ENCODE data around the gene UTP3. TPM values are rescaled to one million over a fixed set of nuclear protein-coding genes. Genes with fewer than 3 reads are reported as not detected.

Gene UTP3
- total RNA-seq, 1 donor from 2014 or later, result 29.4 TPM

DNA sequence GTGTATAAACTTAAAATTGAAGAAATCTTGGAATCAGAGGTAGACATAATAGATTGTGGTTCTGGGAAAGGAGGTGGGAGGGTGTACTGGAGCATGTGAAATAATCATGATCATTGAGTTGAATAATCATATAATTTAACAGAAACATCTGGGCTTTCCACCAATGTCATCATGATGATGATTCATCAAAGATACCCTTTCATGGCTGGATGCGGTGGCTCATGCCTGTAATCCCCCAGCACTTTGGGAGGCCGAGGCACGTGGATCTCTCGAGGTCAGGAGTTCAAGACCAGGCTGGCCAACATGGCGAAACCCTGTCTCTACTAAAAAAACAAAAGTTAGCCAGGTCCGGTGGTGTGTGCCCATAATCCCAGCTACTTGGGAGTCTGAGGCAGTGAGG, 26.8 kb downstream of the UTP3 start:
- no peak for DNase-seq (ENCODE audit: extremely low spot score, unreplicated experiment)
- H3K27ac Mint-ChIP-seq (ENCODE audit: unreplicated experiment), result no peak overlapping the region
- no peak overlapping the region for H3K4me3 Mint-ChIP-seq (ENCODE audit: unreplicated experiment)
- no peaks in the 10 kb centered on the region for H3K36me3 Mint-ChIP-seq (ENCODE audit: unreplicated experiment)
- H3K4me1 Mint-ChIP-seq (ENCODE audit: unreplicated experiment), result no peaks in the 10 kb centered on the region
- H3K27me3 Mint-ChIP-seq (ENCODE audit: unreplicated experiment), result no peaks in the 10 kb centered on the region
- H3K9me3 Mint-ChIP-seq (ENCODE audit: unreplicated experiment), result no peaks in the 10 kb centered on the region
- TF ChIP-seq, protein P1, sequence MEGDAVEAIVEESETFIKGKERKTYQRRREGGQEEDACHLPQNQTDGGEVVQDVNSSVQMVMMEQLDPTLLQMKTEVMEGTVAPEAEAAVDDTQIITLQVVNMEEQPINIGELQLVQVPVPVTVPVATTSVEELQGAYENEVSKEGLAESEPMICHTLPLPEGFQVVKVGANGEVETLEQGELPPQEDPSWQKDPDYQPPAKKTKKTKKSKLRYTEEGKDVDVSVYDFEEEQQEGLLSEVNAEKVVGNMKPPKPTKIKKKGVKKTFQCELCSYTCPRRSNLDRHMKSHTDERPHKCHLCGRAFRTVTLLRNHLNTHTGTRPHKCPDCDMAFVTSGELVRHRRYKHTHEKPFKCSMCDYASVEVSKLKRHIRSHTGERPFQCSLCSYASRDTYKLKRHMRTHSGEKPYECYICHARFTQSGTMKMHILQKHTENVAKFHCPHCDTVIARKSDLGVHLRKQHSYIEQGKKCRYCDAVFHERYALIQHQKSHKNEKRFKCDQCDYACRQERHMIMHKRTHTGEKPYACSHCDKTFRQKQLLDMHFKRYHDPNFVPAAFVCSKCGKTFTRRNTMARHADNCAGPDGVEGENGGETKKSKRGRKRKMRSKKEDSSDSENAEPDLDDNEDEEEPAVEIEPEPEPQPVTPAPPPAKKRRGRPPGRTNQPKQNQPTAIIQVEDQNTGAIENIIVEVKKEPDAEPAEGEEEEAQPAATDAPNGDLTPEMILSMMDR (IDR thresholded peaks at IDR 0.05), result no peak

DNA sequence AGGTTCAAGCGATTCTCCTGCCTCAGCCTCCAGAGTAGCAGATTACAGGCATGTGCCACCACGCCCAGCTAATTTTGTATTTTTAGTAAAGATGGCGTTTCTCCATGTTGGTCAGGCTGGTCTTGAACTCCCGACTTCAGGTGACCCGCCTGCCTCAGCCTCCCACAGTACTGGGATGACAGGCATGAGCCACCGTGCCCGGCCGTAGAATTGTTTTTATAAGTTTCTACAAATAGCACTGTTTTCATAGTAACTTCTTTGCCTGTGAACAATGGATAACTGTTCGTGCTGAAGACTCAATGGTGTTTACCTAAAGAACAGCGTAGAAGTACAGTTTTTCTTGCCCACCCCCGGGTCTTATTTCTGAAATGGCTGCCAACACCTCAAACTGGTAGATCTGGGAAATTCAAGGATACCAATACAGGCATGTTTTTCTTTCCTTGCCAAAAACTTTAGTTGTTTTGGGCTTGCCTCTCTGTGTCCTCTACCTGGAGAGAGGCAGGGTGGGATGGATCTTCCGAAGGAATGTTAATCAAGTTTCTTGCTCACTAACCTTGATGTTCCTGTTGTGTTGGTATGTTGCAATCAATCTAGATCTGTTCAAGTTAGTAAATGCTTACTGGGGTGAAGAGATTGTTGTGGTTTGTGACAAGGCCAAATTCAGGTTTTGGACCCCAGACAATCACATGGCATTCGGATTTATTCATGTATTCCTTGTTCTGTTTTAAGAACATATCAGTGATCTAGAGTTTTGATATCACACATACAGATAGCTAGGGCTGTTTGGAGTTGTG, 30.7 kb downstream of the UTP3 start:
- Mint-ChIP-seq H3K9me3 (ENCODE audit: unreplicated experiment) (no peaks in the 10 kb centered on the region), H3K4me1 (ENCODE audit: unreplicated experiment) (peaks cover 22% of the 10 kb centered on the region), H3K4me3 (ENCODE audit: unreplicated experiment) (no peak overlapping the region), H3K27me3 (ENCODE audit: unreplicated experiment) (no peaks in the 10 kb centered on the region), H3K36me3 (ENCODE audit: unreplicated experiment) (no peaks in the 10 kb centered on the region), H3K27ac (ENCODE audit: unreplicated experiment) (no peak overlapping the region)
- DNase-seq (ENCODE audit: extremely low spot score, unreplicated experiment), result no peak
- TF ChIP-seq, protein P1 (IDR thresholded peaks at IDR 0.05), result no peak

DNA sequence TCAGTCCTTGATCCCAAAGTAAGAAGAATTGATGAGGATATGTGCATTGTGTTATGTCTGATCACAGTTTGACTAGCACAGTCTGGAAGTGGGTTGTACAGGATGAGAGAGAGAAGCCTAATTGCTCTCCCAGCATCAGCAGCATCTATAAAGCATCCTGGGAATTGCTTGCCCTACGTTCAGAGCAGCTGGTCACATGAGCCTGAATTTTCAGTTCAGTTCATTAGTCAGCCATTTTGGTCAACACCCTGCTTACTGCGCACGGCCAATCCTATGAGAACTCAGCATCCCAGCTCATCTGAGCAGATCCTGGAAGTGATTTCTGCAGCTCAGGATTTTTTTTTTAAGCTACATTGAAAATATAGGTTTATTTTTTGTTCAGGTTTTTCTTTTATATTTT, 33.4 kb downstream of the UTP3 start, which contains the start of gene RUFY3:
RUFY3 (plus strand) TSS at position 218 of the 400 bp plus-strand sequence. CDS start 610 bp downstream, outside the sequence.
- Mint-ChIP-seq H3K36me3 (ENCODE audit: unreplicated experiment) (peaks cover 4% of the 10 kb centered on the region), H3K4me3 (ENCODE audit: unreplicated experiment) (peak within 1 kb of the TSS; percentile 88), H3K27ac (ENCODE audit: unreplicated experiment) (peak within 1 kb of the TSS; percentile 94), H3K9me3 (ENCODE audit: unreplicated experiment) (no peaks in the 10 kb centered on the region), H3K27me3 (ENCODE audit: unreplicated experiment) (no peaks in the 10 kb centered on the region), H3K4me1 (ENCODE audit: unreplicated experiment) (peaks cover 28% of the 10 kb centered on the region)
- DNase-seq (ENCODE audit: extremely low spot score, unreplicated experiment), result no peak
- TF ChIP-seq, protein P1 (IDR thresholded peaks at IDR 0.05), result no peak

DNA sequence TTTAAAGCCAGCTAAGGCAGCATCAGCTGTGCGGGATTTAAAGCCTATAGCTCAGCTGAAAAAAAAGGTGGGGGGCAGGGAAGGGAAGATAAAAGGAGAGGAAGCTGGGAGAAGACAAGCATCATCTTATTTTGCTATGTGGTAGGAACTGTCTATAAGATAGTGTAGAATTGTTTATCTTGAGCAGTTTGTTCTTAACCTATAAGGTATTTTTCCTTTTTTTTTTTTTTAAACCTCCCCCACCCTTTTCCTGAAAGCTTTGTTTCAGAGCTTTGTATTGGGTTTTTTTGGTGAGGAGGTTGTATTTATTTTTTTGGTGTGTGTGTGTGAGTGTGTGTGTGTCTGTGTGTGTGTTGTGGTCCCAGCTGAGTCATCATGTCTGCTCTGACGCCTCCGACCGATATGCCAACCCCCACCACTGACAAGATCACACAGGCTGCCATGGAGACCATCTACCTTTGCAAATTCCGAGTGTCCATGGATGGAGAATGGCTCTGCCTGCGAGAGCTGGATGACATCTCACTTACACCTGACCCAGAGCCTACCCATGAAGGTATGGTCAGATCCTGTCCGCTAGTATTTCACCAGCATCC, 34.0 kb downstream of the UTP3 start:
- H3K27ac Mint-ChIP-seq (ENCODE audit: unreplicated experiment), result peak overlapping the region; percentile 94
- no peaks in the 10 kb centered on the region for H3K9me3 Mint-ChIP-seq (ENCODE audit: unreplicated experiment)
- no peak for DNase-seq (ENCODE audit: extremely low spot score, unreplicated experiment)
- H3K27me3 Mint-ChIP-seq (ENCODE audit: unreplicated experiment), result no peaks in the 10 kb centered on the region
- peaks cover 29% of the 10 kb centered on the region for H3K4me1 Mint-ChIP-seq (ENCODE audit: unreplicated experiment)
- TF ChIP-seq, protein P1 (IDR thresholded peaks at IDR 0.05), result no peak
- peak overlapping the region; percentile 88 for H3K4me3 Mint-ChIP-seq (ENCODE audit: unreplicated experiment)
- H3K36me3 Mint-ChIP-seq (ENCODE audit: unreplicated experiment), result peaks cover 8% of the 10 kb centered on the region

DNA sequence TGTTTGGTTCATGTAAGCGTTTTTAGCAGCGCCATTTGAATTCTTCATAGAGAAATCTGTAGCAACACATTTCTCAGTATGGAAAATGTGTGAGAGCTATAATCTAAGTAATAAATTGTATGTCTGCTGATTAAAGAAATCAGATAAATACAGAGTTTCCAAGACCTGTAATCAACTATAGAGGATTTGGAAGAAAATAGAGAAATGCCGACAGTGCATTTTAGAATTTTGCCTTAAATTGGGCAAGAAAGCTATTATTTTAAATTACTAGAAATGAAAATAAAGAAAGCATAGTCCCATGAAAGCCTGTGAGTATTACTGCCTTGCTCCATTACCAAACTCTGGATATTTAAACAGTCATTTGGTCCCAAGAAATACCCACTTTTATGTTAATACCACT, 36.1 kb downstream of the UTP3 start:
- H3K4me1 Mint-ChIP-seq (ENCODE audit: unreplicated experiment), result peaks cover 35% of the 10 kb centered on the region
- DNase-seq (ENCODE audit: extremely low spot score, unreplicated experiment), result no peak

More for the DNA sequence above, 36.1 kb downstream of the UTP3 start:
- Mint-ChIP-seq H3K36me3 (ENCODE audit: unreplicated experiment) (peaks cover 14% of the 10 kb centered on the region), H3K27me3 (ENCODE audit: unreplicated experiment) (no peaks in the 10 kb centered on the region), H3K27ac (ENCODE audit: unreplicated experiment) (no peak overlapping the region), H3K9me3 (ENCODE audit: unreplicated experiment) (no peaks in the 10 kb centered on the region), H3K4me3 (ENCODE audit: unreplicated experiment) (no peak overlapping the region)
- TF ChIP-seq, protein P1 (IDR thresholded peaks at IDR 0.05), result no peak
